Activated T-helper 1 cell treated with anti-CD3 and anti-CD28 coated beads, Interleukin-2, amount 50 U/mL, for 16 hours (primary cell): Measurements from ENCODE around the gene UGT1A1.
"Not testable (repeated sequence)": the region's sequence is repeated elsewhere in the genome, so short reads cannot be mapped to it uniquely, and the experiment has no call there.

Experiments
- DNase-seq, 2 donors: peaks; one replicate each; pipeline ENCODE4 v3.0.0-alpha.2; 2020; ENCODE audit warnings: low read depth in 1 of 2, low spot score in 1 of 2

The UGT1A1 gene

GRCh38 chr2:233760043-233760442, at the start of gene UGT1A1:
UGT1A1 (plus strand) TSS chr2:233760270; CDS start chr2:233760288, 18 bp downstream.
- no peak for DNase-seq

GRCh38 chr2:233711312-233712008, 48.6 kb upstream of the UGT1A1 start:
- peak; percentile 35 to 40 for DNase-seq

- DNase-seq: no peak
Observed at GRCh38 chr2:233712611-233713261, 47.3 kb upstream of the UGT1A1 start, which contains the start of gene UGT1A5. UGT1A5 (plus strand) TSS chr2:233712907; CDS start chr2:233712992, 85 bp downstream.

GRCh38 chr2:233713262-233713615, 46.8 kb upstream of the UGT1A1 start:
- DNase-seq: no peak

GRCh38 chr2:233714121-233714520, 45.9 kb upstream of the UGT1A1 start:
- DNase-seq: no peak

DNA sequence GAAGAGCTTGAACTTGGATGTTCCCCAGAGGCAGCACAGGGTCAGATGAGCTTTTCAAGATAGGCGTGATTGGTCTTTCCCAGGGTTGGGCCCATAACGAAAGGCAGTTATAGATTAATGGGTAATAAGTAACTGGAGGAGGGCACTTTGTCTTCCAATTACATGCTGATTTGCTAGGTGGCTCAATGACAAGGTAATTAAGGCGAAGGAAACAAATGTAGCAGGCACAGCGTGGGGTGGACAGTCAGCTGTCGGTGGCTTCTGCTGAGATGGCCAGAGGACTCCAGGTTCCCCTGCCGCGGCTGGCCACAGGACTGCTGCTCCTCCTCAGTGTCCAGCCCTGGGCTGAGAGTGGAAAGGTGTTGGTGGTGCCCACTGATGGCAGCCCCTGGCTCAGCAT, 41.5 kb upstream of the UGT1A1 start, which contains the start of gene UGT1A4:
Gene UGT1A4 (plus strand): TSS at position 185 of the 400 bp plus-strand sequence. CDS start 85 bp downstream, at position 270.
- no peak for DNase-seq

GRCh38 chr2:233728723-233729301, 31.3 kb upstream of the UGT1A1 start, which contains the start of gene UGT1A3:
UGT1A3 (plus strand) TSS chr2:233729042; CDS start chr2:233729127, 85 bp downstream.
- no peak for DNase-seq

DNA sequence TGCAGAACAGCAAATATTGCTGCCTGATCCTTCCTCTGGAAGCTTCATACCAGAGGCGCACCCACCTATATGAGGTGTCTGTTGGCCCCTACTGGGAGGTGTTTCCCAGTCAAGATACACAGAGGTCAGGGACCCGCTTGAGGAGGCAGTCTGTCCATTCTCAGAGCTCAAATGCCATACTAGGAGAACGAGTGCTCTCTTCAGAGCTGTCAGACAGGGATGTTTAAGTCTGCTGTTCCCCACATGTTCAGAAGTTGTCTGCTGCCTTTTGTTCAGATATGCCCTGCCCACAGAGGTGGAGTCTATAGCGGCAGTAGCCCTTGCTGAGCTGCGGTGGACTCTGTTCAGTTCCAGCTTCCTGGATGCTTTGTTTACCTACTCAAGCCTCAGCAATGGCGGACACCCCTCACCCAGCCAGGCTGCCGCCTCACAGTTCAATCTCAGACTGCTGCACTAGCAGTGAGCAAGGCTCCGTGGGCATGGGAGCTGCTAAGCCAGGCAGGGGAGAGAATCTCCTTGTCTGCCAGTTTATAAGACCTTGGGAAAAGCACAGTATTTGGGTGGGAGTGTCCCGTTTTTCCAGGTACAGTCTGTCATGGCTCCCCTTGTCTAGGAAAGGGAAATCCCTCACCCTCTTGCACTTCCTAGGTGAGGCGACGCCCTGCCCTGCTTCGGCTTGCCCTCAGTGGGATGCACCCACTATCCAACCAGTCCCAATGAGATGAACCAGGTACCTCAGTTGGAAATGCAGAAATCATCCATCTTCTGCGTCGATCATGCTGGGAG, 23.0 kb upstream of the UGT1A1 start:
- not testable (repeated sequence) for DNase-seq

- no peak for DNase-seq
Observed at GRCh38 chr2:233740870-233741269, 19.2 kb upstream of the UGT1A1 start.

DNA sequence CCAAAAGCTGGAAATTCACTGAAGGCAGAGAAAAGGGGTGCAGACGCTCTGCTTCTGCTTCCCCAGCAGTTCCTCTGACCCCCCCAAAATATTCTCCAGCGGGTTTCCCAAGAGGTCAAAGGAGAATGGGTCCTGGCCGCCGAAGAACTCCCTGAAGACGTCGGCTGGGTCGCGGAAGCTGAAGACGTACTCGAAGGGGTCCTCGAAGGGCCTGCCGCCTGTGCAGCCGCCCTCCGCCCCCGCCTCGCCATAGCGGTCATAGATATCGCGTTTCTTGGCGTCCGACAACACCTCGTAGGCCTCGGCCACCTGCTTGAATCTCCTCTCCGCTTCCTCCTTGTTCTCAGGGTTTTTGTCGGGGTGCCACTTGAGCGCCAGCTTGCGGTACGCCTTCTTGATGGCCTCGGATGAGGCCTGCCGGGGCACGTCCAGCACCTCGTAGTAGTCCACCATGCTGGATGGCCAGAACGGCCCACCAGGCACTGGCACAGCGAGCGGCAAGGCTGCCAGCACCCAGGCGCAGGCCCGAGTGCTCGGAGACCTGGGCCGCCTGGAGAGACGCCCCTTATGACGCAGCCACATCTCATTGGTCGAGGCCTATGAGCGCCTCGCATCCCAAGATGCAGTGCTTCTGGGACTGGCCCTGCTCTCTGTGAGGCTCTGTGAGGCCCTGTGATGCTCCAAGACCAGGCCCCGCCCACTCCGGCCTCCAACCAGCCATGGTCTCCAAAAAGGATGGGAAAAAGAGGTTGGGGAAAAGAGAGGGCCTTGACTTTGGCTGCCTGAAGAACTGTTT, 16.4 kb upstream of the UGT1A1 start:
- no peak for DNase-seq

DNA sequence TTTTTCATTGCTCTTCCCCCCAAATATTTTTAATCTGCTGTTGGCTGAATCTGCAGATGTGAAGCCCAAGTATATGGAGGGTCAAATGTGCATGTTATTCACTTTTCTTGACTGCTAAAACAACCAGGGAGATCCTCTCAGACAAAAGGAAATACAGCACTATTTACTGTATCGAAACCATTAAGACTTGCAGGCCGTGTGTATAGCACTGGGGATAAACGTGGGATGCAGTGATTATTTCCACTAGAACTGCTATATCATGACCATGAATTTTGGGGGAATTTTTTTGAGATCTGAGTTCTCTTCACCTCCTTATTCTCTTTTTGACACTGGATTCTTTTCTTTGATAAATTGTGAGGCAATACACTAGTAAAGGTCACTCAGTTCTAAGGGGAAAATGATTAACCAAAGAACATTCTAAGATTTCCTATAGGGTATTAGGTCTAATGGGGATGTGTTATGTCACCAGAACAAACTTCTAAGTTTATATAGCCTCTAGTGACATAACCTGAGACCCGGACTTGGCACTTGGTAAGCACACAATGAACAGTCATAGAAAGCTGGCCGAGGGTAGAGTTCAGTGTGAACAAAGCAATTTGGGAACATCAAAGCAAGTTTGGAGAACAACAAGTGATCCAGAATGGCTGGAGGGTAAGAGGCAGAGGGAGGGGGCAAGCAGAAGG, 14.9 kb upstream of the UGT1A1 start:
- DNase-seq: no peak

DNA sequence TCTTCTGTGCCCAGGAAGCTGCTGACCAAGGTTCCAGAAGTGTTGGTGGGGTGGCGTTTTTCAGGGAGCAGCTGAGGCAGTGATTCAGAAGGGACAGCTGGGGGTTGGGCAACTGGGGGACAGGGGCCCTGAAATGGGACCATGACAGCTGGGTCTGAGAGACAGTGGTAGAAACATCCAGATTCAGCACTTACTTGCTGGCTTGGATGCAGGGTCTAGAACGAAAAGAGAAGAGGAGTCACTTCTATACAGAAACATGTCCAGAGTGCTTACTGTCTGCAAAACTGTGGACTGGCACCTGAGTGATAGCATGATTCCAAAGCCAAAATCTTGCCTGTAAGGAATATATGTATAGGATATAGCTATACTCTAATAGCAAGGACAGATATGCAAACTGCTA, 14.2 kb upstream of the UGT1A1 start:
- not testable (repeated sequence) for DNase-seq

DNA sequence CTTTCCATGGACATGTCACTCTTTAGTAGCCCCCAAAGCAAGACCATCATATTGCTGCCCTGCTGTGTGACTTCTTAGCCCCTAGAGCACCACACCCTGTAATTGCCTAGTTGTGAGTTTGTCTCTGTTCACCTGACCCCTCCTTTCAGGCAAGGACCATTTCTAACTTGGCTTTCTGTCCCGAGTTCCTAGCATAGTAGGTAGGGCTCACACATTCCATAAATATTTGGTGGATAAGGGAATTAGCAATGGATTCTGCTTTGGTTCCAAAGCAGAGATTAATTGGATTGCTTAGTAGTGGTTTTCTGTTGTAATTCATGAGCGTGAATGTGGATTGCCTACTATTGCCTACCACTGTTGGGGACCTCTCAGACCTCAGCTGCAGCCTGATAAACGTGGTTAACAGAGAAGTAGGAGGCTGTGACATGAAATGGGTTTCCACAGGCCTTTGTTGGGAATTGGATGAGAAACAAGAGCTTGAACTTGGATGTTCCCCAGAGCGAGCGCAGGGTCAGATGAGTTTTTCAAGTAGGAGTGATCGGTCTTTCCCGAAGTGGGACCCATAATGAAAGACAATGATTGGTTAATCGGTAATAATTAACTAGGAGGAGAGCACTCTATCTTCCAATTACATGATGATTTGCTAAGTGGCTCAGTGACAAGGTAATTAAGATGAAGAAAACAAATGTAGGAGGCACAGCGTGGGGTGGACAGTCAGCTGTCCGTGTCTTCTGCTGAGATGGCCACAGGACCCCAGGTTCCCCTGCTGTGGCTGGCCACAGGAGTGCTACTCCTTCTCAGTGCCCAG, 13.4 kb upstream of the UGT1A1 start:
- no peak for DNase-seq

DNA sequence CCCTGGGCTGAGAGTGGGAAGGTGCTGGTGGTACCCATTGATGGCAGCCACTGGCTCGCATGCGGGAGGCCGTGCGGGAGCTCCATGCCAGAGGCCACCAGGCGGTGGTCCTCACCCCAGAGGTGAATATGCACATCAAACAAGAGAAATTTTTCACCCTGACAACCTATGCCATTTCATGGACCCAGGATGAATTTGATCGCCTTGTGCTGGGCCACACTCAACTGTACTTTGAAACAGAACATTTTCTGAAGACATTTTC, 12.9 kb upstream of the UGT1A1 start:
- DNase-seq: no peak

DNA sequence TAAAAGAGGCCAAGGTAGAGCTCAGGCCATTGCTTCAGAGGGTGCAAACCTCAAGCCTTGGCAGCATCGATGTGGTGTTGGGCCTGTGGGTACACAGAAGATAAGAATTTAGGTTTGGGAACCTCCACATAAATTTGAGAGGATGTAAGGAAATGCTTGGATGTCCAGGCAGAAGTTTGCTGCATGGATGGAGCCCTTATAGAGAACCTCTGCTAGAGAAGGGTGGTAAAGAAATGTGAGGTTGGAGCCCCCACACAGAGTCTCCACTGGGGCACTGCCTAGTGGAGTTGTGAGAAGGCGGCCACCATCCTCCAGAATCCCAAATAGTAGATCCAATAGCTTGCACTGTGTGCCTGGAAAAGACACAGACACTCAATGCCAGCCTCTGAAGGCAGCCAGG, 9.4 kb upstream of the UGT1A1 start:
- not testable (repeated sequence) for DNase-seq

GRCh38 chr2:233751212-233752009, 8.7 kb upstream of the UGT1A1 start:
- DNase-seq: not testable (repeated sequence)

DNA sequence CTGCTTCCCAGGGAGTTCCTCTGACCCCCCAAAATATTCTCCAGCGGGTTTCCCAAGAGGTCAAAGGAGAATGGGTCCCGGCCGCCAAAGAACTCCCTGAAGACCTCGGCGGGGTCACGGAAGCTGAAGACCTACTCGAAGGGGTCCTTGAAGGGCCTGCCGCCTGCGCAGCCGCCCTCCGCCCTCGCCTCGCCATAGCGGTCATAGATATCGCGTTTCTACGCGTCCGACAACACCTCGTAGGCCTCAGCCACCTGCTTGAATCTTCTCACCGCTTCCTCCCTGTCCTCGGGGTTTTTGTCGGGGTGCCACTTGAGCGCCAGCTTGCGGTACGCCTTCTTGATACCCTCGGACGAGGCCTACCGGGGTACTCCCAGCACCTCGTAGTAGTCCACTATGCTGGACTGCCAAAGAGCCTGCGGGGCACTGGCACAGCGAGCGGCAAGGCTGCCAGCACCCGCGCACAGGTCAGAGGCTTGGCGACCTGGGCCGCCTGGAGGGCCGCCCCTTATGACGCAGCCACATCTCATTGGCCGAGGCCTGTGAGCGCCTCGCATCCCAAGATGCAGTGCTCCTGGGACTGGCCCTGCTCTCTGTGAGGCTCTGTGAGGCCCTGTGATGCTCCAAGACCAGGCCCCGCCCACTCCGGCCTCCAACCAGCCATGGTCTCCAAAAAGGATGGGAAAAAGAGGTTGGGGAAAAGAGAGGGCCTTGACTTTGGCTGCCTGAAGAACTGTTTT, 5.0 kb upstream of the UGT1A1 start:
- DNase-seq: no peak
